ENCODE data around the gene HACE1.
"Not testable (repeated sequence)": the region's sequence is repeated elsewhere in the genome, so short reads cannot be mapped to it uniquely, and the experiment has no call there.

HACE1 gene

GRCh38 chr6:104829183-104829958, 30.3 kb downstream of the HACE1 start:
- no peak for DNase-seq (ENCODE audit: low read depth, low spot score)

- no peak for DNase-seq (ENCODE audit: low read depth, low spot score)
Measured at GRCh38 chr6:104828478-104828877, 31.2 kb downstream of the HACE1 start.

- not testable (repeated sequence) for DNase-seq (ENCODE audit: low read depth, low spot score)
Measured at GRCh38 chr6:104820820-104821219, 38.9 kb downstream of the HACE1 start.

- DNase-seq (ENCODE audit: low read depth, low spot score) = no peak
Measured at GRCh38 chr6:104816125-104816524, 43.6 kb downstream of the HACE1 start.

GRCh38 chr6:104814743-104815142, 45.0 kb downstream of the HACE1 start:
- DNase-seq (ENCODE audit: low read depth, low spot score) = no peak

- no peak for DNase-seq (ENCODE audit: low read depth, low spot score)
Measured at GRCh38 chr6:104813552-104813951, 46.2 kb downstream of the HACE1 start.

- no peak for DNase-seq (ENCODE audit: low read depth, low spot score)
Measured at GRCh38 chr6:104809116-104809515, 50.6 kb downstream of the HACE1 start.

GRCh38 chr6:104805335-104805734, 54.4 kb downstream of the HACE1 start:
- not testable (repeated sequence) for DNase-seq (ENCODE audit: low read depth, low spot score)

GRCh38 chr6:104799134-104799657, 60.5 kb downstream of the HACE1 start:
- no peak for DNase-seq (ENCODE audit: low read depth, low spot score)

- DNase-seq (ENCODE audit: low read depth, low spot score) = no peak
Measured at GRCh38 chr6:104796031-104796785, 63.5 kb downstream of the HACE1 start.

GRCh38 chr6:104795363-104795762, 64.4 kb downstream of the HACE1 start:
- no peak for DNase-seq (ENCODE audit: low read depth, low spot score)

- DNase-seq (ENCODE audit: low read depth, low spot score) = no peak
Measured at GRCh38 chr6:104789770-104790190, 69.9 kb downstream of the HACE1 start.

GRCh38 chr6:104788400-104788799, 71.3 kb downstream of the HACE1 start:
- no peak for DNase-seq (ENCODE audit: low read depth, low spot score)

- DNase-seq (ENCODE audit: low read depth, low spot score) = no peak
Measured at GRCh38 chr6:104787305-104787704, 72.4 kb downstream of the HACE1 start.

GRCh38 chr6:104784884-104785283, 74.8 kb downstream of the HACE1 start:
- DNase-seq (ENCODE audit: low read depth, low spot score) = no peak

- DNase-seq (ENCODE audit: low read depth, low spot score) = no peak
Measured at GRCh38 chr6:104771258-104771832, 88.4 kb downstream of the HACE1 start.

- DNase-seq (ENCODE audit: low read depth, low spot score) = no peak
Measured at GRCh38 chr6:104768906-104769305, 90.8 kb downstream of the HACE1 start.

- DNase-seq (ENCODE audit: low read depth, low spot score) = no peak
Measured at GRCh38 chr6:104766595-104766994, 93.1 kb downstream of the HACE1 start.

- no peak for DNase-seq (ENCODE audit: low read depth, low spot score)
Measured at GRCh38 chr6:104754788-104755409, 104.8 kb downstream of the HACE1 start.

GRCh38 chr6:104753251-104753650, 106.5 kb downstream of the HACE1 start:
- no peak for DNase-seq (ENCODE audit: low read depth, low spot score)

- no peak for DNase-seq (ENCODE audit: low read depth, low spot score)
Measured at GRCh38 chr6:104750449-104750848, 109.3 kb downstream of the HACE1 start.

GRCh38 chr6:104739124-104739523, 120.6 kb downstream of the HACE1 start:
- DNase-seq (ENCODE audit: low read depth, low spot score) = not testable (repeated sequence)

All from activated naive CD8-positive, alpha-beta T cell treated with anti-CD3 and anti-CD28 coated beads, Interleukin-2, amount 50 U/mL, for 16 hours (primary cell).